KBM-7 (cell line): Measurements from ENCODE around the gene RBM15B.

Experiments used
- DNase-seq: peaks from one replicate; pipeline ENCODE4 v3.0.0-alpha.2; 2015
- in situ Hi-C: fragments of 300-500 bp; cut with MboI; formaldehyde crosslinking; loops from 2 replicates; pipeline ENCODE4 v1.14.3; 2020; ENCODE audit warnings: low sequenced_read_pairs, low pct_unique_long_range_greater_than_20kb, mixed read lengths

Gene RBM15B

DNA sequence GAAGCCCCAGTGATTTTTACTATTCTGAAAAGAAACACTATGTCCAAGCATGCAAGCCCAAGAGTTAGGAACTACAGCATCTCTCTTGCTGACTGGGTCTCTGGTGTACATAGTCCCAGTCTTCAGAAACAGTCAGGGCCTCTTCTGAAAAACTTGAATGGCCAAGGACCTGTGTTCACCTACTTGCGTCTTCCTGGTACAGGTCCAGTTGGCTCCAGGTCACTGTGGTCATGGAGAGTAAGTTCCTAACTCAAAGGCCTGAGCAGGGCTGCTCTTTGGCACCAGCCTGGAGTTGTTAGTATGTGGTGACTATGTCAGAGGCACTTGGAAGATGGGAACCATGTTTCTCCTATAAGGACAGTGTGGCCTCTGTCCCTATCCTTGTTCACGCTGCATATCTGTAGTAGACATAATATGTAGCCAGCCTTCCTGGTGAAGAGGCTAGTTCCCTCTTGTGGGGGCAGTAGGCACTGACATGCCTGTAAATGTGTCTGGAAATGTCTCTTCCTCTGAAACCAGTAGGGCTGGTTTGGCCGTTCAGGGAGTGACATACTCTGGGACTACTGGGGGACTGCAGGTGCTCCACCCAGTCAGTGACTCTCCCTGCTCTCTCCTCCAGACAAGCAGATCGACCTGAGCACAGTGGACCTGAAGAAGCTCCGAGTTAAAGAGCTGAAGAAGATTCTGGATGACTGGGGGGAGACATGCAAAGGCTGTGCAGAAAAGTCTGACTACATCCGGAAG, 2.6 kb upstream of the RBM15B start:
- peak; percentile 58 for DNase-seq
- in situ Hi-C loops, result loop anchor here (25.0 kb wide), 1 partner anchor 726 kb away; the partner anchor contains the start of gene DOCK3

DNA sequence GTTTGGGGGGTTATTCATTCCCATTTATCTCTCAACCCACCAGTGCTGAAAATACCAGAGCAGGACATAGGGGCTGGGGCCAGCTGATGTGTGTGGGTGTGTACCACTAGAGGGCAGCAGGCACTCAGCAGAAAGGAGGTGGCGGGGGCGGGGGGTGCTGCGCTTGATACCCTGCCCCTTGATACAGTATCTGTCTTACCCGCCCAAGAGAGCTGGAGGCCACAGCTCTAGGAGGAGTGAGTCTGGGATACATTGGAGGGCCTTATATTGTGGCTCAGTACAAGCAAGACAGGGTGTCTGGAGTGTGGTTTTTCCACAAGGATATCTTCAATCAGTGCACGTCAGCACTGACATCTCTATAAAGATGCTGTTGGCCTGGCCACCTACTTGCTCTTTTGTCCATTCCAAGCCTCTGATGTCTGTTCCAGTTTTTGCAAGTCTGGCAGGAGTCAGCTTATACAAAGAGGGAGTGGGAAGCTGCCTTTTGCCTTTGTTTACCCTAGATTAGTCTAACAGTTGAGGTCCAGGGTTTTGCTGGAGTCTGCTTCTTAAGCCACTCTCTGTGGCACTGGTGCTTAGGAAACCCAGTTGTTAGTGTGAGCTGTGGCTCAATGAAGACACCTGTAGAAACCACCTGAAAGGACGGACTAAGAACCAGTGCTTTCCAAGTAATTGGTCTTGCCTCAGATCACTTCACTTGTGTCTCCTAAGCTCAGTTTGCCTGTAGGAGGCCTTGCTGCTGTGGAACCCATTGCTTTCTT, 1.5 kb upstream of the RBM15B start:
- DNase-seq, result peak; percentile 72
- in situ Hi-C loops, result loop anchor here (25.0 kb wide), 1 partner anchor 727 kb away; the partner anchor contains the start of gene DOCK3

DNA sequence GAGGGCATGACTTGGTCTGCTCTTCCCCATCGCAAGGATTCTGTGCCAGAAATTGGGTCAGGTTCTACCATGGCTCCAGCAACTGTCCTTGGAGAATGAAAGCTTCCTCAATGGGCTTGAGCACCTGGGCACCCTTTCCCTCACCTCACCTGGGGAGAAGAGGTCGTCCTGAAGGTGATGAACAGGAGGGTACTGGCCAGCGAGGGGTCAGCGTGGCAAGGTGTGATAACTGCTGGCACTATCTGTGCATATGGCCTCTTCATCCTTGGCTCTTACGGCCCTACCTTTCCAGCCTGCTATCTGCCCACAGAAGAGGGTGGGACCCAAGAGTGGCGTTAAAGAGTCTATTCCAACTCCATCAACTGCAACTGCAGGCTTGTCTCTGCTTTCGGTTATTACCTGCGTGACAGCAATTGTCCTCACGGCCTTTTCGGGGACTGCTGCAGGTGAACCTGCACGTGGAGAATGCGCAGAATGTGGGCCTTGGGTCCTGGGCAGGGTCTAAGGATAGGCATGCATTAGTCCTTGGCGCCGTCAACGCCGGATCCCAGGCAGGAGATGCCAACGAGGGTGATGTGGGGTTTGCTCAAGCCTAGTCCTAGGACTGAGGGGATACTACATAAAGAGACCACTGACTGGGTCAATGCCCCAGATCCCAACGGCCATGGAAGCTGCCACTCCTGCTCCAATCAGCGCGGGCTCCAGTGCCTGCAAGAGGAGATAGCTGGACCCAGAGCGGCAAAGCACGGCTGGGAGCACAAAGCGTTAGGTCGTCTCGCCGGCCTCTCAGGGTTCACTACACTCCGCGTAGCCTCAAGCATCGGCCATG, 625 bp upstream of the RBM15B start:
- in situ Hi-C loops, result loop anchor here (25.0 kb wide), 1 partner anchor 728 kb away; the partner anchor contains the start of gene DOCK3
- no peak for DNase-seq

DNA sequence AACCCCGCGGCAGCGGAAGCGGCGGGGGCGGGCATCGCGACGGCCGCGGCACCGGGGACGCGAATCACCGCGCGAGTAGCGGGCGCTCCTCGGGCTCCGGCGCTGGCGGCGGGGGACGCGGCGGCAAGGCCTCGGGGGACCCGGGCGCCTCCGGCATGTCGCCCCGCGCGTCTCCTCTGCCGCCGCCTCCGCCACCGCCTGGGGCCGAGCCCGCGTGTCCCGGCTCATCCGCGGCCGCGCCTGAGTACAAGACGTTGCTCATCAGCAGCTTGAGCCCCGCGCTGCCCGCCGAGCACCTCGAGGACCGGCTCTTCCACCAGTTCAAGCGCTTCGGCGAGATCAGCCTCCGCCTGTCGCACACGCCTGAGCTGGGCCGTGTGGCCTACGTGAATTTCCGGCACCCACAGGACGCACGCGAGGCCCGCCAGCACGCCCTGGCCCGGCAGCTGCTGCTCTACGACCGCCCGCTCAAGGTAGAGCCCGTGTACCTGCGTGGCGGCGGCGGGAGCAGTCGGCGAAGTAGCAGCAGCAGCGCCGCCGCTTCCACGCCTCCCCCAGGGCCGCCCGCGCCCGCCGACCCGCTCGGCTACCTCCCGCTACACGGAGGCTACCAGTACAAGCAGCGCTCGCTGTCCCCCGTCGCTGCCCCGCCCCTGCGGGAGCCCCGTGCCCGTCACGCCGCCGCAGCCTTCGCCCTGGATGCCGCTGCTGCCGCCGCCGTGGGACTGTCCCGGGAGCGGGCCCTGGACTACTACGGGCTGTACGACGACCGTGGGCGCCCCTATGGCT, 675 bp downstream of the RBM15B start:
- DNase-seq, result no peak
- in situ Hi-C loops, result loop anchor here (25.0 kb wide), 1 partner anchor 729 kb away; the partner anchor contains the start of gene DOCK3

DNA sequence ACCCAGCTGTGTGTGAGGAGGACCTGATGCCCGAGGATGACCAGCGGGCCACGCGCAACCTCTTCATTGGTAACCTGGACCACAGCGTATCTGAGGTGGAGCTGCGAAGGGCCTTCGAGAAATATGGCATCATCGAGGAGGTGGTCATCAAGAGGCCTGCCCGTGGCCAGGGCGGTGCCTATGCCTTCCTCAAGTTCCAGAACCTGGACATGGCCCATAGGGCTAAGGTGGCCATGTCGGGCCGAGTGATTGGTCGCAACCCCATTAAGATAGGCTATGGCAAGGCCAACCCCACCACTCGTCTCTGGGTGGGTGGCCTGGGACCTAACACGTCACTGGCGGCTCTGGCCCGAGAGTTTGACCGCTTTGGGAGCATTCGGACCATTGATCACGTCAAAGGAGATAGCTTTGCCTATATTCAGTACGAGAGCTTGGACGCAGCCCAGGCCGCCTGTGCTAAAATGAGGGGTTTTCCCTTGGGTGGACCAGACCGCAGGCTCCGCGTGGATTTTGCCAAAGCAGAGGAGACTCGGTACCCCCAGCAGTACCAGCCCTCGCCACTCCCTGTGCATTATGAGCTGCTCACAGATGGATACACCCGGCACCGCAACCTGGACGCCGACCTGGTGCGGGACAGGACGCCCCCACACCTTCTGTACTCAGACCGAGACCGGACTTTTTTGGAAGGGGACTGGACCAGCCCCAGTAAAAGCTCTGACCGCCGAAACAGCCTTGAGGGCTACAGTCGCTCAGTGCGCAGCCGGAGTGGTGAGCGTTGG, 1.5 kb downstream of the RBM15B start:
- in situ Hi-C loops, result loop anchor here (25.0 kb wide), 1 partner anchor 730 kb away; the partner anchor contains the start of gene DOCK3

DNA sequence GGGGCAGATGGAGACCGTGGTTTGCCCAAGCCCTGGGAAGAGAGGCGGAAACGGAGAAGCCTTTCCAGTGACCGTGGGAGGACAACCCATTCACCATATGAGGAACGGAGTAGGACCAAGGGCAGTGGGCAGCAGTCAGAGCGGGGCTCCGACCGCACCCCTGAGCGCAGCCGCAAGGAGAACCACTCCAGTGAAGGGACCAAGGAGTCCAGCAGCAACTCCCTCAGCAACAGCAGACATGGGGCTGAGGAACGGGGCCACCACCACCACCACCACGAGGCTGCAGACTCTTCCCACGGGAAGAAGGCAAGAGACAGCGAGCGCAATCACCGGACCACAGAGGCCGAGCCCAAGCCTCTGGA, 2.0 kb downstream of the RBM15B start:
- in situ Hi-C loops, result loop anchor here (25.0 kb wide), 1 partner anchor 731 kb away; the partner anchor contains the start of gene DOCK3
- no peak for DNase-seq

More for the DNA sequence above, 1.5 kb downstream of the RBM15B start:
- no peak for DNase-seq

DNA sequence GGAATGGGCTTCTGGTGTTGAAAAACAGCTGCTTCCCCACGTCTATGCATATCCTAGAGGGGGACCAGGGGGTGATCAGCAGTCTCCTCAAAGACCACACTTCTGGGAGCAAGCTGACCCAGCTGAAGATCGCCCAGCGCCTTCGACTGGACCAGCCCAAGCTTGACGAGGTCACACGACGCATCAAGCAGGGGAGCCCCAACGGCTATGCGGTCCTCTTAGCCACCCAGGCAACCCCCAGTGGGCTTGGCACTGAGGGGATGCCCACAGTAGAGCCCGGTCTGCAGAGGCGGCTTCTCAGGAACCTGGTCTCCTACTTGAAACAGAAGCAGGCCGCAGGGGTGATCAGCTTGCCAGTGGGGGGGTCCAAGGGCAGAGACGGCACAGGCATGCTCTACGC, 2.5 kb downstream of the RBM15B start:
- no peak for DNase-seq
- in situ Hi-C loops, result loop anchor here (25.0 kb wide), 1 partner anchor 731 kb away; the partner anchor contains the start of gene DOCK3

DNA sequence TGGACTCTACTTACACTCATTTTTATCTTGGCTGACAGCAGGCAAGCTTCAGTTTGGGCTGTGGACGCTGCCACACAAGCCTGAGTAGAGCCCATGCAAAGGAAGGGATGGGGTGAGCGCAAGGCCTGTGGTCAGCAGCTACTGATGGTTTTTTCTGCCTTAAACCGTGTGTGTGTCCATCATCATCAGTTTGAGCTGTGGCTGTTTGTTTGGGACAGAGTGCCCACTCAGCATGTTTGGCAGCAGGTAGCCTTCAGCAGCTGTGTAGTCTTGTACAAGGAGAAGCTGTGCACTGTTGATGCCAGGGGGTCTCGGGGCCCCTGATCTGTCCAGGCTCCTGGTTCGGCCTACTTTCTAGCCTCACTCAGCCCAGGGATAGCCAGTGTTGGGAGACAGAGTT, 3.5 kb downstream of the RBM15B start:
- in situ Hi-C loops, result loop anchor here (25.0 kb wide), 1 partner anchor 732 kb away; the partner anchor contains the start of gene DOCK3
- no peak for DNase-seq

DNA sequence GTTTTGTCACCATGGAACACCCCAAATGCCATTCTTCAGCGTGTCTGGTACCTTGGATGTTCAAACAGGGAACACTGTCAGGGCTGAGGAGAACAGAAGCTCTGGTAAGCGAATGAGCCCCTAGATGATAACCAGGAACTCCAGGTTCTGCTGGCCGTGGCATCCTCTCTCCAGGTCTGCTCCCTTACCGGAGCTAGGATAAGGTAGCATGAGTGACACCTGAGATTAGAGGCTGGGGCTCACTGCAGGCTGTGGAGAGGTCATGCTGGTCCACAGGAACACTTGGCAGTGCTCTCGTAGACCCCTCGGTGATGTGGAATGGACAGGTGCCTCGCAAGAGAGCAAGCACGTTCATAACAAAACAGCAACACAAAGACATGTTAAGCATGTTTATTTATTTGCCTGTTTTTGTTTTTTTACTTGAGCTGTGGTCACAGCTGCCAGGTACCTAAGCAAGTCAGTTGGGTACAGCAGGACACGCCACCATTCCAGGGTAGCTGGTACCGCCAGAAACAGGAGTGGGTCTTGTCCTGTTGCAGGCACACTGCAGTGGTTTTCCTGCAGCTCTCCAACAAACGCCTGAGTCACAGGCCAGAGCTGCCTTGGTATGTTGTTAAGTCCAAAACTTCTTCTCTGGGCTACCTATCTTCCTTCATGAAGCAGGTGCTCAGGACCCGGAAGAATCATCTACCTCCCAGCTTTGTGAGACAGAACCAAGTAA, 4.6 kb downstream of the RBM15B start:
- in situ Hi-C loops, result loop anchor here (25.0 kb wide), 1 partner anchor 733 kb away; the partner anchor contains the start of gene DOCK3
- no peak for DNase-seq

DNA sequence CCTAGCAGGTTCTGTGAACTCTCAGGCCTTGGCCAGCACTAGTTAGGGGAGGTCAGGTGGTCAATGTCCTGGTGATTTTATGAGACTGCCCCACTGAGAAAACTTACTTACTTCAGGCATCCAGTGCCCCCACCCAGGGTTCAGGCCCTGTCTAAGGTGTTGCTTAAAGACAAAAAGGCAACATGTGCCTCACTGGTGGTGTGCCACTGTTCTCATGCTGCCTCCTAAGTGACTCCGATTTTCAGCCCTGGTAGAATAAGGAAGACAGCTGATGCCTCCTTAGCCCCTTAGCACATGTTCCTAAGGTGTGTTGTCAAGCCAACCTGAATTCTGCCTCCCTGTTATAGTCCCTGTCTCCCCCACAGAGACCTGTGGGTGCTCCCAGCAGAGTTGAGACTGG, 5.3 kb downstream of the RBM15B start:
- in situ Hi-C loops, result loop anchor here (25.0 kb wide), 1 partner anchor 734 kb away; the partner anchor contains the start of gene DOCK3
- DNase-seq, result no peak

DNA sequence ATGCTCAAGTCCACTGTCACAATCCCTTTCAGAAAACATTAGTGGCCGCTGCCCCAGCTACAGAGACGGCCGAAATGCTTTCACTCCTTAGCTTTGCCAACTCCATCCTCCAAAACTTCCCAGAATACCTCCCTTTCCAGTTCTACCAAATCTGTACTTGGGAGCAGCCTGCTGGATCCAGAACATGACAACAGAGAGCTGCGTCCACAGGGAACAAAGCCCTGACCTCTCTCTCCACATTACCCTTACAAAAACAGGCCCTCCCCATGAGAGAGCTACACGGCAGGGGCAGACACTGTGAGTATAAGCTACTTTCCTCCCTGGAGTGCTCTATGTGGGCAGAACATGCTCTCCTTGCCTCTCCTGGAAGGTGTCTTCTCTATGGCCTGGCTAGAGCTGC, 6.3 kb downstream of the RBM15B start:
- in situ Hi-C loops, result loop anchor here (25.0 kb wide), 1 partner anchor 735 kb away; the partner anchor contains the start of gene DOCK3
- no peak for DNase-seq

DNA sequence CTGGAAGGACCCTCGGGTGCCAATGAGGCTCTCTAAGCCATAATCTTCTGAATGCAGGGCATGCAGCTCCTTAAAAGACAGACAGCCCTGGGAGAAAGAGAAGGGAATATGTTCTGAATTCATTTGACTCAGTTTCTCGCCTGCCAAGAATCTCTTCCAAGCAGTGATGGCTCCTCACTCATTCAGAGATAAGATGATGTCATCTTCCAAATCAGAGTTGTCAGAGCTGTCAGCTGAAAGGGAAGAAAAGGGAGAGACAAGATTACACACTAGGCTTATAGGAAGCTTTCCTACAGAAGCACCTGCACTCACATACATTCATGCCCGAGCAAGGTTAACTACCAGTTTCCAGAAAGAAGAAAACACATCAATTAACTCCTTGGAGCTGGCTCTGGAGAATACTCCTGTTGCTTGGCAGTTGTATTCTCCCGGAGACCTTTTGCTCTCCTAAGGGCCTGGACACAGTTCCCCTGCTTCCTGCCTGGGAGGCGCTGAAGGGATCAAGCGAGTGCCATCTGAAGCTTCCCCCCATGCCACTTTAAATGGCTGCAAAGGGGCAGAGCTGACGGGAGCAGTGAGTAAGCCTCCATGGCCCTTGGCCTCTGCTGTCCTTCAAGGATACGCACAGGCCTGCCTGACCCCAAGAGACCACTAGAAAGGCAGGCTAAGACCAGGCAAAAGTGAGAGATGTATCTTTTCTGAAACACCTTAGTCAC, 7.7 kb downstream of the RBM15B start:
- no peak for DNase-seq
- in situ Hi-C loops, result loop anchor here (25.0 kb wide), 1 partner anchor 736 kb away; the partner anchor contains the start of gene DOCK3

DNA sequence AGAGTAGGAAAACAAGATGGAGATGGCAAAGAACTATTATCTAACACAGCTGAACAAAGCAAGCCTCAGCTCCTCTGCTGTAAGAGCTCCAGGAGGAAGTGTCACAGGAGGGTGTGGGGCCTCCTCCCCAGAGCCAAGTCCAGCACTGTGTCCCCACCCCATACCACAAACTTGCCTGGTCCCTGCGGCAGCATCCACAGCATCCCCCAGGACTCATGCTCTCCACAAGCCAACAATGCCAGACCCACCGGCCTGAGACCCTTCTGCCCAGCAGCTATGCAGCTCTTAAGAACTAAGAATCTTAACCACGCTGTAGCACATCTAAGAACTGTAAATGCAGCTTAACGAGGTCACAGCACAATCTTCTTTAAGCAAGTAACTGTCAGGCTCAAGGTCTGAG, 9.1 kb downstream of the RBM15B start:
- in situ Hi-C loops, result no loop called here
- DNase-seq, result no peak

DNA sequence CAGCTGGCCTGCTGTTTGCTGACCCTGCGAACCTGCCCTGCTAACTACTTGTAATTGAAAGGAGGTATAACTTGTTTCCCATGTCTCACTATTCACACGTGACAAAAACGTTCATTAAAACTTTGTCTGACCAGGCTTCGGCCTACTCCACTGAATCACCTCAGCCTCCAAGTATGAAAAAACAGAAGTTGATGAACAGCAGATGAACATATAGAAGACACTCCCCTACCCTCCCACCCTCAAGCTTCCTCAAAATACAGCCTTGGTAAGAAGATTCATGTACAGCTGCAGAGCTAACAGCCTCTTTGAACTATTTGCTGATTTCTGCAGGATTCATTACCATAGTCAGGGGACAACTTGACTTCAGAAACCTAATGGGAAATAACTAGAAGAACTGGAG, 10.7 kb downstream of the RBM15B start:
- in situ Hi-C loops, result no loop called here

DNA sequence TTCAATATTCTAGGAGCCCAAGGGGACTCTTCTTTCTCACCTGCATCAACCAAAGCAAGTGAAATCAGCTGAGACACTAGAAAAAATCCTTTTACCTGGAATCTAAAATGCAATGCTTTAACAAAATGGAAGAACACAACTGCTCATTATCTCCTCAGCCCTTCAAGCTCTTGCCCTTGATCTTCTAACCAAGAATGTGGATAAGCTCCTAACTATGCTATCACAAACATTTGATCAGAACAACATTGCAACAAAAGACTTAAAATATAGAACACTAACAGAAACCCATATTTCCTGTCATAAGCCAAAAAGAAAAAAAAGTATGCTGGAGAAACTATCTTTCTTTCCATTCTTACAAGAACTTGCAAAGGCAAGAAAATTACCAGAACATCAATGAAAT, 12.6 kb downstream of the RBM15B start:
- no peak for DNase-seq
- in situ Hi-C loops, result no loop called here

More for the DNA sequence above, 10.7 kb downstream of the RBM15B start:
- DNase-seq, result peak; percentile 85

DNA sequence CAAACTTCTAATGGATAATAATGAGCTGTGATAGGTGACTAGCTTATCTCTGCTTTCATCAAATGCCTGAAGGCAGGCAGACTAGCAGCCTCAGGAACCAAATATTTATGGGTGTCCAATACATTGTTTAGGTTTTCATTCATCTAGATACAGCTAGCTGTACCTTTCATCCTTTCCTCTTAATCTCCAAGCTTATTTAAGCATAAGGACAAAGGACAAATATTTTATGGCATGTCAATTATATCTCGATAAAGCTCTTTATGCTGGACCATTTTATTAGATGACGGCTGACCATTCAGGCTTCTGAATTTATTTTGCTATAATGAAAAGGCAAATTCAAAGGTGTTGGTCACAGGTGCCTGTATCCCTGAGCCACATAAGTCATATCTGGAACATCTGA, 16.9 kb downstream of the RBM15B start:
- no peak for DNase-seq
- in situ Hi-C loops, result no loop called here
